ENCODE results near the gene CCDC88C.

DNA sequence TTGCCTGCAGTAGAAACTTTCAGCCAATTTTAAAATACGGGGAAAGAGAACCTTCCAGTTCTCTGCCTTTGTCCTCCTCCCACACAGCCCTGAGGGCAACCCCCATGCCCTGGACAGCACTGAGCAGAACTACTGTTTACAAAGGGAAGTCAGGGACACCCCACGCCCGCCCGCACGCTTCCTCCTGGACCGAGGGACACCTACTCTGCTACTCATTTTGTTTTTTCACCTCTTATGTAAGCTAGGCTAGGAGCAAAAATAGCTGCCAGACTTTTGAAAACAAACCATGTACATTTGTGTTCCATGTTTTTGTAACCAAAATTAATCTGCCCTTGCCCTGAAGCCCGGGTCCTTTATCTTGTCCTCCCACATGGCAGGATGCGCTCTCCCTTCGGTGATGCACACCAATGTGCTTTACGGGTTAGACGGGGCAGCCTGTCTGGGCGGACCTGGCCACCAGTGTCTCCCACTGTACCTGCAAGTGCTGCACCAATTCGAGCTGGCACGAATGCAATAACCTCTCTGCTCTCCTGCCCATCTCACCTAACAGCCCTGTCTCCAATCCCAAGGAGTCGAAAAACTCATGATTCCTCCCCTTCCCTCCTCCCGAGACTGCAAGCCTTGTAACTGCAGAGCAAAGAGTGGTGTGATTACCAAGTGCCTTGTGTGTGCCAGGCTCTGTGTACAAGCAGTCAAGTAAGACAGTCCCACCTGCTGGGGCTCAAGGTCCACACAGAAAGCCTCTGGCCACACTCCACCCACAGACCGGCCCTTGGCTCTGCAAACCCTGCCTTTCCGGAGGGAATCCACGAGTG lies 85.2 kb downstream of the CCDC88C start:
- TF ChIP-seq ZC3H11A (IDR thresholded peaks at IDR 0.05) (no peak), POLR2A (IDR thresholded peaks at IDR 0.05; ENCODE audit: low read length) (no peak), MYC (IDR thresholded peaks at IDR 0.05; ENCODE audit: borderline replicate concordance, low read length) (no peak), CTCF (IDR thresholded peaks at IDR 0.05) (no peak), RFX5 (IDR thresholded peaks at IDR 0.05) (no peak), EP300 (IDR thresholded peaks at IDR 0.05) (no peak), CEBPB (IDR thresholded peaks at IDR 0.05) (no peak), JUN (IDR thresholded peaks at IDR 0.05) (no peak), RAD21 (conservative IDR thresholded peaks at IDR 0.05 in 1 of 2, IDR thresholded peaks at IDR 0.05 in 1 of 2) (no peak), USF2 (IDR thresholded peaks at IDR 0.05) (no peak), RCOR1 (IDR thresholded peaks at IDR 0.05; ENCODE audit: low read depth, low read length) (no peak), SMC3 (IDR thresholded peaks at IDR 0.05) (no peak)
- TF ChIP-seq, protein P1, sequence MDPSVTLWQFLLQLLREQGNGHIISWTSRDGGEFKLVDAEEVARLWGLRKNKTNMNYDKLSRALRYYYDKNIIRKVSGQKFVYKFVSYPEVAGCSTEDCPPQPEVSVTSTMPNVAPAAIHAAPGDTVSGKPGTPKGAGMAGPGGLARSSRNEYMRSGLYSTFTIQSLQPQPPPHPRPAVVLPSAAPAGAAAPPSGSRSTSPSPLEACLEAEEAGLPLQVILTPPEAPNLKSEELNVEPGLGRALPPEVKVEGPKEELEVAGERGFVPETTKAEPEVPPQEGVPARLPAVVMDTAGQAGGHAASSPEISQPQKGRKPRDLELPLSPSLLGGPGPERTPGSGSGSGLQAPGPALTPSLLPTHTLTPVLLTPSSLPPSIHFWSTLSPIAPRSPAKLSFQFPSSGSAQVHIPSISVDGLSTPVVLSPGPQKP (IDR thresholded peaks at IDR 0.05; ENCODE audit: low read depth, low read length) = no peak

Measured in A549 (cell line).